ENCODE results near the gene SLC25A21. TPM values are rescaled to one million over a fixed set of nuclear protein-coding genes. Genes with fewer than 3 reads are reported as not detected.

Gene SLC25A21
- total and polyA plus RNA-seq, 2 of the 13 experiments (the other 11 are each of a cell fraction or from before 2014, with no cell fraction given), result 1.9 to 2.9 TPM

DNA sequence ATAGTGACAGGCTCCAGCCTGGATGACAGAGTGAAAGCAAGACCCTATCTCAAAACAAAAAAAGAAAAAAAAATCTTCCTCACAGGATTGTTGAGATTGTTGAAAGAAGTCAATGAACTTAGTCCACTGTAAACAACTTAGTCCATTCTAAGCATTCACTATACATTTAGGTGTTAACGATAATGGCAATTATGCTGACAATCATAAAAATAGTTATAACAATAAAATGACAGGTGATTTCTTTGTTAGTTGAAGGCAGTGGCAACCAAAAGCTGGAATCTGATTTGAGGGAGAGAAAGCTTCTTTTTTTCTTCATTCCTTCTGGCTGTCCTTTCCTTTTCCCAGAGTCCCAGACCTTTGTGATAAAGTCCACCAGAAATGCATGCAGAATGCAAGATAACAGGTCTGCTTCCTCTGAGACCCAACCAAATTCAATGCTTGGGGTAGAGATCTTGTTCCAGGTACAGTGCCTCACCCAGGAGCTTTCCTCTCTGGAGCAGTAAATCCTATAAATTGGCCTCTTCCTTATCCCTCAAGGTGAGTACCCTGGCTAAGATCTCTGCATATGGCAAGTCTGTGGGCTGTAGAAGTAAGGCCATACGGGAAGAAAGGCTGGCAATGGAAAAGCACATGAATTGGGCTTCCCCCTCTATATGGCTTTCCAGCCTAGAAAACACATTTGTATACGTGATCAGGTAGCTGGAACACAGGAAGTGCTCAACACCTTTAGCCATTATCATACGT lies 458.3 kb downstream of the SLC25A21 start:
- ChIA-PET POLR2A (no interaction called here), CTCF (ENCODE audit: low intra/inter-chr PET ratio, low total read pairs) (no interaction called here)
- ATAC-seq (no peak), FAIRE-seq (no peak), DNase-seq (ENCODE audit: low spot score) (no peak)
- H3K9me3 ChIP-seq (ENCODE audit: low read length), result no peaks in the 10 kb centered on the region
- intact Hi-C loops (cut with micrococcal nuclease; ENCODE audit: unreplicated experiment), result no loop called here
- no peak overlapping the region for H3K9ac ChIP-seq (ENCODE audit: insufficient read depth, low read depth, low read length)
- TF ChIP-seq, protein P1, sequence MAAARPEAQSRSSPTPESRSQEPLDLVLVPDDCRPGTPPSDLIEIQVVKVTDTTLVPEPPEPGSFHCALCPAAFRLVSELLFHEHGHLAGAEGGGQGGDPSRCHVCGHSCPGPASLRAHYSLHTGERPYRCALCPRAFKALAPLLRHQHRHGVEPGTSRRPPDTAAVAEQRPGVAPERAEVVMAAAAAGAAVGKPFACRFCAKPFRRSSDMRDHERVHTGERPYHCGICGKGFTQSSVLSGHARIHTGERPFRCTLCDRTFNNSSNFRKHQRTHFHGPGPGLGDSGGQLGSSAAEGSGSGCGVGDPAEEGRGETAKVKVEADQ (CRISPR knock-in tag; IDR thresholded peaks at IDR 0.05; ENCODE audit: borderline replicate concordance), result no peak
- TF ChIP-seq ZNF510 (CRISPR knock-in tag; IDR thresholded peaks at IDR 0.05; ENCODE audit: low read depth), result no peak
- TF ChIP-seq PHF21A (CRISPR knock-in tag; IDR thresholded peaks at IDR 0.05), result 0 out of 2 replicates have a peak, but pooled peaks have one; percentile 22
- TF ChIP-seq, protein P2, sequence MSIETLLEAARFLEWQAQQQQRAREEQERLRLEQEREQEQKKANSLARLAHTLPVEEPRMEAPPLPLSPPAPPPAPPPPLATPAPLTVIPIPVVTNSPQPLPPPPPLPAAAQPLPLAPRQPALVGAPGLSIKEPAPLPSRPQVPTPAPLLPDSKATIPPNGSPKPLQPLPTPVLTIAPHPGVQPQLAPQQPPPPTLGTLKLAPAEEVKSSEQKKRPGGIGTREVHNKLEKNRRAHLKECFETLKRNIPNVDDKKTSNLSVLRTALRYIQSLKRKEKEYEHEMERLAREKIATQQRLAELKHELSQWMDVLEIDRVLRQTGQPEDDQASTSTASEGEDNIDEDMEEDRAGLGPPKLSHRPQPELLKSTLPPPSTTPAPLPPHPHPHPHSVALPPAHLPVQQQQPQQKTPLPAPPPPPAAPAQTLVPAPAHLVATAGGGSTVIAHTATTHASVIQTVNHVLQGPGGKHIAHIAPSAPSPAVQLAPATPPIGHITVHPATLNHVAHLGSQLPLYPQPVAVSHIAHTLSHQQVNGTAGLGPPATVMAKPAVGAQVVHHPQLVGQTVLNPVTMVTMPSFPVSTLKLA (IDR thresholded peaks at IDR 0.05), result no peak
- TF ChIP-seq MAFF (IDR thresholded peaks at IDR 0.05; ENCODE audit: low read depth, low read length), result peak; percentile 82
- TF ChIP-seq MAFK (conservative IDR thresholded peaks at IDR 0.05 in 1 of 2, IDR thresholded peaks at IDR 0.05 in 1 of 2; ENCODE audit: low read length in 2 of 2), result peak; percentile 81 to 86
- no peaks in the 10 kb centered on the region for H3K79me2 ChIP-seq (ENCODE audit: insufficient read depth, low read length)
- peaks cover 10% of the 10 kb centered on the region; the same call in 1 of the 2 replicates for H3K4me1 ChIP-seq (ENCODE audit: insufficient read depth, low read length)
- in situ Hi-C loops (cut with HindIII; ENCODE audit: extremely low pct_ligation_motif_present, low pct_unique_long_range_greater_than_20kb), result no loop called here
- no TSS peak for BruUV-seq (replicated peaks)
- no peak overlapping the region for H2AFZ ChIP-seq (ENCODE audit: low read length)
- H3K27me3 ChIP-seq (ENCODE audit: control insufficient read depth in 1 of 2, insufficient read depth in 2 of 2, low read length in 2 of 2), result no peaks in the 10 kb centered on the region
- H3K4me2 ChIP-seq (ENCODE audit: low read depth, low read length), result no peak overlapping the region
- no peaks in the 10 kb centered on the region for H4K20me1 ChIP-seq (ENCODE audit: insufficient read depth, low read length)
- 2% methylated on average over 4 of the region's 4 CpGs for WGBS (ENCODE audit: low lambda C conversion rate)
- no peak overlapping the region for H3K27ac ChIP-seq (ENCODE audit: extremely low read length, insufficient read depth, low read length)
- no peaks in the 10 kb centered on the region for H3K36me3 ChIP-seq (replicated peaks in 1 of 2; ENCODE audit: control insufficient read depth in 1 of 2, insufficient read depth in 2 of 2, low read length in 2 of 2)
- H3K4me3 ChIP-seq (replicated peaks in 1 of 3; ENCODE audit: insufficient read depth in 1 of 3, low read depth in 2 of 3, low read length in 3 of 3), result no peak overlapping the region
